ENCODE results near the gene SDC4.

SDC4 gene

GRCh38 chr20:45317826-45318225, 30.4 kb downstream of the SDC4 start:
- ATAC-seq: no peak

GRCh38 chr20:45316150-45317080, 31.8 kb downstream of the SDC4 start:
- no peak for ATAC-seq

GRCh38 chr20:45315672-45316071, 32.6 kb downstream of the SDC4 start:
- no peak for ATAC-seq

GRCh38 chr20:45313943-45314342, 34.3 kb downstream of the SDC4 start:
- ATAC-seq: no peak

GRCh38 chr20:45313065-45313695, 35.0 kb downstream of the SDC4 start:
- no peak for ATAC-seq

- ATAC-seq: no peak
Measured at GRCh38 chr20:45312241-45312640, 36.0 kb downstream of the SDC4 start.

- ATAC-seq: peak; percentile 62 to 72
Measured at GRCh38 chr20:45311589-45312211, 36.5 kb downstream of the SDC4 start.

- ATAC-seq: no peak
Measured at GRCh38 chr20:45309075-45309474, 39.1 kb downstream of the SDC4 start.

- no peak for ATAC-seq
Measured at GRCh38 chr20:45308117-45308778, 40.0 kb downstream of the SDC4 start, which contains the start of gene MATN4. Gene MATN4 (minus strand): TSS chr20:45308299. CDS start chr20:45305582, 2,717 bp downstream.

GRCh38 chr20:45307076-45307640, 41.1 kb downstream of the SDC4 start:
- ATAC-seq: no peak

- peak in 1 of 2 donors; percentile 25 for ATAC-seq
Measured at GRCh38 chr20:45306431-45306982, 41.7 kb downstream of the SDC4 start, which contains the start of gene RBPJL. Gene RBPJL (plus strand): TSS chr20:45306840. CDS start chr20:45306923, 83 bp downstream.

- ATAC-seq: no peak
Measured at GRCh38 chr20:45305262-45305661, 43.0 kb downstream of the SDC4 start.

- no peak for ATAC-seq
Measured at GRCh38 chr20:45304464-45304999, 43.7 kb downstream of the SDC4 start.

- no peak for ATAC-seq
Measured at GRCh38 chr20:45303586-45304463, 44.4 kb downstream of the SDC4 start.

- peak; percentile 65 to 69 for ATAC-seq
Measured at GRCh38 chr20:45301824-45302271, 46.4 kb downstream of the SDC4 start.

- ATAC-seq: peak in 1 of 2 donors; percentile 54
Measured at GRCh38 chr20:45300961-45301360, 47.3 kb downstream of the SDC4 start.

- ATAC-seq: no peak
Measured at GRCh38 chr20:45299786-45300185, 48.4 kb downstream of the SDC4 start.

- ATAC-seq: no peak
Measured at GRCh38 chr20:45297786-45298497, 50.3 kb downstream of the SDC4 start.

- ATAC-seq: no peak
Measured at GRCh38 chr20:45294659-45295058, 53.6 kb downstream of the SDC4 start.

GRCh38 chr20:45294003-45294368, 54.2 kb downstream of the SDC4 start:
- no peak for ATAC-seq
